Endothelial cell of umbilical vein (primary cell): ENCODE data around the gene TFF1. TPM values are rescaled to one million over a fixed set of nuclear protein-coding genes. Genes with fewer than 3 reads are reported as not detected.

Experiments
- BruUV-seq: library from RNA; stranded (reverse); fragments of 400-500 nt; replicated peaks from 2 replicates; lab custom pipeline; 2021; lab: Mats Ljungman, UMichigan
- CTCF ChIA-PET: fragments of 300-600, 350-600 bp; sonication (Branson Sonifier 250); formaldehyde crosslinking; loops from one replicate; lab custom pipeline; 2021; ENCODE audit warnings: antibody characterized with exemption, inconsistent platforms; lab: Charles Lee
- POLR2A ChIA-PET: fragments of 300-600, 350-600 bp; sonication (Branson Sonifier 250); formaldehyde crosslinking; loops from one replicate; lab custom pipeline; 2021; ENCODE audit warnings: antibody characterized with exemption, inconsistent platforms; lab: Charles Lee
- DNase-seq: peaks from one replicate; pipeline ENCODE4 v3.0.0-alpha.2; 2011; ENCODE audit warnings: low read depth, low spot score
- FAIRE-seq: peaks from 2 replicates; lab custom pipeline; 2011; peaks lifted over from hg19 to GRCh38; lab: Jason Lieb, UNC
- H2AFZ ChIP-seq: 2 replicates; pipeline ENCODE4 v1.6.0; 2012; ENCODE audit warnings: low read depth, low read length, control low read depth, inconsistent platforms
- H3K27ac ChIP-seq: 2 replicates; pipeline ENCODE4 v1.5.1; 2011; ENCODE audit warnings: low read depth, mild to moderate bottlenecking, control low read depth, low read length, moderate library complexity; ENCODE audit not compliant: insufficient read depth
- H3K27me3 ChIP-seq, 2 experiments: 2 replicates each; pipeline versions ENCODE4 v1.6.0 to v1.6.1; 2011; ENCODE audit warnings: low read length in 2 of 2, mixed read lengths in 1 of 2; ENCODE audit not compliant: control insufficient read depth in 2 of 2, insufficient read depth in 2 of 2
- H3K36me3 ChIP-seq, 2 experiments: 2 replicates in 1 of 2; 3 replicates in 1 of 2; pipeline ENCODE4 v1.5.1; 2011; ENCODE audit warnings: low read length in 2 of 2, mild to moderate bottlenecking in 1 of 2, moderate library complexity in 1 of 2; ENCODE audit not compliant: control insufficient read depth in 2 of 2, insufficient read depth in 2 of 2; ENCODE audit errors: extremely low read depth in 1 of 2
- H3K4me1 ChIP-seq: 3 replicates; pipeline ENCODE4 v1.5.1; 2011; ENCODE audit warnings: mild to moderate bottlenecking, low read length; ENCODE audit not compliant: control insufficient read depth, insufficient read depth; ENCODE audit errors: extremely low read depth
- H3K4me2 ChIP-seq: 2 replicates; pipeline ENCODE4 v1.6.1; 2011; ENCODE audit warnings: low read length, control low read depth, mixed read lengths; ENCODE audit not compliant: insufficient read depth
- H3K4me3 ChIP-seq, 3 experiments: fragments of 200-600 bp in 1 of 3; sonication (generic), shearing (Covaris generic) in 1 of 3; replicated peaks in 1 of 3; 2 replicates each; pipeline ENCODE4 v1.5.1; 2011 to 2016; ENCODE audit warnings: control low read depth in 3 of 3, low read length in 3 of 3, mild to moderate bottlenecking in 2 of 3, inconsistent platforms in 1 of 3, low read depth in 1 of 3, moderate library complexity in 1 of 3; ENCODE audit not compliant: insufficient read depth in 1 of 3
- H3K79me2 ChIP-seq: 2 replicates; pipeline ENCODE4 v1.6.0; 2012; ENCODE audit warnings: low read length, inconsistent platforms; ENCODE audit not compliant: control insufficient read depth, insufficient read depth
- H3K9ac ChIP-seq: replicated peaks from 2 replicates; pipeline ENCODE3; 2011; ENCODE audit warnings: low read length, control low read depth; ENCODE audit not compliant: insufficient read depth; ENCODE audit errors: extremely low read depth
- H3K9me1 ChIP-seq: replicated peaks from 3 replicates; pipeline ENCODE4 v1.6.0; 2011; ENCODE audit warnings: mild to moderate bottlenecking, low read length; ENCODE audit not compliant: control insufficient read depth, insufficient read depth; ENCODE audit errors: extremely low read depth
- H3K9me3 ChIP-seq: replicated peaks from 2 replicates; pipeline ENCODE4 v1.5.1; 2012; ENCODE audit warnings: low read length, inconsistent platforms; ENCODE audit not compliant: control insufficient read depth, insufficient read depth
- H4K20me1 ChIP-seq: replicated peaks from 2 replicates; pipeline ENCODE3; 2011; ENCODE audit warnings: mild to moderate bottlenecking, low read length; ENCODE audit not compliant: control insufficient read depth, insufficient read depth; ENCODE audit errors: extremely low read depth
- EZH2 ChIP-seq: IDR thresholded peaks from 2 replicates; pipeline ENCODE4 v1.6.1; 2012; ENCODE audit warnings: borderline replicate concordance, low read depth, mild to moderate bottlenecking, moderate library complexity, low read length, inconsistent platforms; ENCODE audit not compliant: severe bottlenecking
- FOS ChIP-seq: IDR thresholded peaks from 2 replicates; pipeline ENCODE4 v1.6.1; 2011; ENCODE audit warnings: mild to moderate bottlenecking, low read length, moderate library complexity, borderline replicate concordance; ENCODE audit not compliant: insufficient read depth
- GATA2 ChIP-seq: IDR thresholded peaks from 2 replicates; pipeline ENCODE4 v1.7.0; 2011; ENCODE audit warnings: low read depth, mild to moderate bottlenecking, moderate library complexity, mixed read lengths, low read length; ENCODE audit not compliant: insufficient read length, insufficient read depth
- JUN ChIP-seq: IDR thresholded peaks from 2 replicates; pipeline ENCODE4 v1.6.1; 2011; ENCODE audit warnings: borderline replicate concordance, low read depth; ENCODE audit not compliant: insufficient read length, insufficient read depth
- MYC ChIP-seq: IDR thresholded peaks from one replicate; pipeline ENCODE4 v1.6.1; 2011; ENCODE audit warnings: mild to moderate bottlenecking, low read depth, low read length
- POLR2A ChIP-seq: IDR thresholded peaks from 2 replicates; pipeline ENCODE4 v1.6.1; 2012; ENCODE audit warnings: low read depth, mild to moderate bottlenecking, control low read depth, low read length
- POLR2AphosphoS5 ChIP-seq: IDR thresholded peaks from 2 replicates; pipeline ENCODE4 v1.6.1; 2012; ENCODE audit warnings: low read depth, mild to moderate bottlenecking, control low read depth, low read length, moderate library complexity; ENCODE audit not compliant: insufficient read depth
- dilution Hi-C: fragments of 300-500 bp; cut with MboI; formaldehyde crosslinking; loops from one replicate; pipeline ENCODE4 v1.15.0; 2019; ENCODE audit warnings: low sequenced_read_pairs; ENCODE audit not compliant: extremely low pct_ligation_motif_present
- intact Hi-C: fragments of 100-400 bp; cut with micrococcal nuclease; formaldehyde crosslinking; loops from one replicate; pipeline ENCODE4 v1.10.0; 2022
- polyA plus RNA-seq, 4 experiments: library from polyadenylated mRNA; depleted of rRNA in 3 of 4; stranded (reverse) in 3 of 4; unstranded in 1 of 4; fragments of >200 nt; gene quantifications; 2 replicates each; pipeline versions ENCODE4 v1.2.1 to v1.2.3, GENCODE V29; 2011 to 2012; ENCODE audit warnings: missing spikeins in 1 of 4
- total RNA-seq: library from RNA; stranded (reverse); gene quantifications from 2 replicates; pipeline ENCODE4 v1.2.3, GENCODE V29; 2021
- TF ChIP-seq, protein P1 (sequence below): IDR thresholded peaks from 2 replicates; pipeline ENCODE4 v1.6.1; 2011; ENCODE audit not compliant: insufficient read depth, insufficient read length
- TF ChIP-seq, protein P2 (sequence below), 2 donors: IDR thresholded peaks; 1 replicate in 1 of 2; 2 replicates in 1 of 2; pipeline ENCODE4 v1.5.1; 2011; ENCODE audit warnings: low read length in 2 of 2, mild to moderate bottlenecking in 2 of 2, moderate library complexity in 2 of 2, control low read depth in 1 of 2, inconsistent platforms in 1 of 2, low read depth in 1 of 2; ENCODE audit not compliant: insufficient read depth in 1 of 2; ENCODE audit errors: extremely low read depth in 1 of 2

Gene TFF1
- total and polyA plus RNA-seq, 2 donors (not counting 3 experiments of a cell fraction or from before 2014, with no cell fraction given) = not detected

DNA sequence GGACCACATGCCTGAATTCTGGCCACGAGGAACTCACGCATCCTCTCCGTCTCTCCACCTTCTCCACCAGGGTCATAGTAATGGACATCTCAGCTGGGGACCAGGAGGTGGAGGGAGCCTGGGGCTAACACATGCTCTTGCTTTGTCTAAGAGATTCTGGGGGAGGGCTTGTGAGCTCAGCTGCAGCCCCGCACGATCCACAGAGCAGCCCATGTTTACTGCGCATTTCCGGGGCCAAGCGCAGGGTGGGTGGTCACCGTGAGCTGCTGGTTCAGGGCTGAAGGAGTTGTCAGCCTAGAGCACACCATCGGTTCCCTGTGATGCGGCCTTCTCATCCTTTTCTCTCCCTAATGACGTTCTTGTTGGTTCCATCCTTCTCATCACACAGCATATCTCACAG is 8.1 kb downstream of the TFF1 start:
- intact Hi-C loops = no loop called here
- CTCF ChIA-PET = no interaction called here
- dilution Hi-C loops = no loop called here

More for the DNA sequence above, 8.1 kb downstream of the TFF1 start:
- Histone ChIP-seq H3K9me3 (no peaks in the 10 kb centered on the region), H2AFZ (no peak overlapping the region), H3K9ac (no peak overlapping the region), H3K27me3 (peaks cover 0 to 1% of the 10 kb centered on the region in 2 experiments), H4K20me1 (no peaks in the 10 kb centered on the region), H3K36me3 (no peaks in the 10 kb centered on the region), H3K79me2 (no peaks in the 10 kb centered on the region), H3K4me3 (no peak overlapping the region), H3K4me2 (no peak overlapping the region), H3K9me1 (no peaks in the 10 kb centered on the region), H3K27ac (no peak overlapping the region), H3K4me1 (no peaks in the 10 kb centered on the region)
- DNase-seq = no peak
- TF ChIP-seq POLR2AphosphoS5 (no peak), JUN (no peak), POLR2A (no peak), EZH2 (no peak), FOS (no peak), GATA2 (no peak), MYC (no peak)
- TF ChIP-seq, protein P1, sequence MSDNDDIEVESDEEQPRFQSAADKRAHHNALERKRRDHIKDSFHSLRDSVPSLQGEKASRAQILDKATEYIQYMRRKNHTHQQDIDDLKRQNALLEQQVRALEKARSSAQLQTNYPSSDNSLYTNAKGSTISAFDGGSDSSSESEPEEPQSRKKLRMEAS = no peak
- TF ChIP-seq, protein P2, sequence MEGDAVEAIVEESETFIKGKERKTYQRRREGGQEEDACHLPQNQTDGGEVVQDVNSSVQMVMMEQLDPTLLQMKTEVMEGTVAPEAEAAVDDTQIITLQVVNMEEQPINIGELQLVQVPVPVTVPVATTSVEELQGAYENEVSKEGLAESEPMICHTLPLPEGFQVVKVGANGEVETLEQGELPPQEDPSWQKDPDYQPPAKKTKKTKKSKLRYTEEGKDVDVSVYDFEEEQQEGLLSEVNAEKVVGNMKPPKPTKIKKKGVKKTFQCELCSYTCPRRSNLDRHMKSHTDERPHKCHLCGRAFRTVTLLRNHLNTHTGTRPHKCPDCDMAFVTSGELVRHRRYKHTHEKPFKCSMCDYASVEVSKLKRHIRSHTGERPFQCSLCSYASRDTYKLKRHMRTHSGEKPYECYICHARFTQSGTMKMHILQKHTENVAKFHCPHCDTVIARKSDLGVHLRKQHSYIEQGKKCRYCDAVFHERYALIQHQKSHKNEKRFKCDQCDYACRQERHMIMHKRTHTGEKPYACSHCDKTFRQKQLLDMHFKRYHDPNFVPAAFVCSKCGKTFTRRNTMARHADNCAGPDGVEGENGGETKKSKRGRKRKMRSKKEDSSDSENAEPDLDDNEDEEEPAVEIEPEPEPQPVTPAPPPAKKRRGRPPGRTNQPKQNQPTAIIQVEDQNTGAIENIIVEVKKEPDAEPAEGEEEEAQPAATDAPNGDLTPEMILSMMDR (IDR thresholded peaks at IDR 0.05; ENCODE audit: extremely low read depth in 1 of 2, insufficient read depth in 1 of 2, low read depth in 1 of 2, low read length in 2 of 2) = no peak
- FAIRE-seq = no peak
- POLR2A ChIA-PET = no interaction called here
- no TSS peak for BruUV-seq
